ENCODE results near the gene PI16. TPM values are rescaled to one million over a fixed set of nuclear protein-coding genes. Genes with fewer than 3 reads are reported as not detected.
"Not testable (repeated sequence)": the region's sequence is repeated elsewhere in the genome, so short reads cannot be mapped to it uniquely, and the experiment has no call there.

PI16 gene
- total and polyA plus RNA-seq, 7 donors: 1.2 to 49.1 (median 3.1) TPM

GRCh38 chr6:36985417-36985807 lies 30.9 kb downstream of the PI16 start:
- peak overlapping the region; percentile 98 for H3K4me3 ChIP-seq
- no peaks in the 10 kb centered on the region for H3K9me3 ChIP-seq
- TF ChIP-seq, protein P1, sequence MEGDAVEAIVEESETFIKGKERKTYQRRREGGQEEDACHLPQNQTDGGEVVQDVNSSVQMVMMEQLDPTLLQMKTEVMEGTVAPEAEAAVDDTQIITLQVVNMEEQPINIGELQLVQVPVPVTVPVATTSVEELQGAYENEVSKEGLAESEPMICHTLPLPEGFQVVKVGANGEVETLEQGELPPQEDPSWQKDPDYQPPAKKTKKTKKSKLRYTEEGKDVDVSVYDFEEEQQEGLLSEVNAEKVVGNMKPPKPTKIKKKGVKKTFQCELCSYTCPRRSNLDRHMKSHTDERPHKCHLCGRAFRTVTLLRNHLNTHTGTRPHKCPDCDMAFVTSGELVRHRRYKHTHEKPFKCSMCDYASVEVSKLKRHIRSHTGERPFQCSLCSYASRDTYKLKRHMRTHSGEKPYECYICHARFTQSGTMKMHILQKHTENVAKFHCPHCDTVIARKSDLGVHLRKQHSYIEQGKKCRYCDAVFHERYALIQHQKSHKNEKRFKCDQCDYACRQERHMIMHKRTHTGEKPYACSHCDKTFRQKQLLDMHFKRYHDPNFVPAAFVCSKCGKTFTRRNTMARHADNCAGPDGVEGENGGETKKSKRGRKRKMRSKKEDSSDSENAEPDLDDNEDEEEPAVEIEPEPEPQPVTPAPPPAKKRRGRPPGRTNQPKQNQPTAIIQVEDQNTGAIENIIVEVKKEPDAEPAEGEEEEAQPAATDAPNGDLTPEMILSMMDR (IDR thresholded peaks at IDR 0.05): no peak
- H3K4me1 ChIP-seq: peaks cover 41% of the 10 kb centered on the region
- intact Hi-C loops (cut with DNase I): loop anchor here in 1 of 2 donors (10.0 kb wide), 1 partner anchor 221 kb away; no protein-coding TSS in a partner anchor
- no peak for DNase-seq
- no peaks in the 10 kb centered on the region for H3K36me3 ChIP-seq (ENCODE audit: insufficient read depth in 1 of 2, low read depth in 1 of 2)
- ATAC-seq: no peak
- peak overlapping the region; percentile 94 for H3K27ac ChIP-seq
- no peaks in the 10 kb centered on the region for H3K27me3 ChIP-seq (ENCODE audit: insufficient read depth in 3 of 3, low read length in 2 of 3)
- WGBS, 3 donors: 0 to 1% (median 0%) methylated on average over 15 of the region's 15 CpGs

DNA sequence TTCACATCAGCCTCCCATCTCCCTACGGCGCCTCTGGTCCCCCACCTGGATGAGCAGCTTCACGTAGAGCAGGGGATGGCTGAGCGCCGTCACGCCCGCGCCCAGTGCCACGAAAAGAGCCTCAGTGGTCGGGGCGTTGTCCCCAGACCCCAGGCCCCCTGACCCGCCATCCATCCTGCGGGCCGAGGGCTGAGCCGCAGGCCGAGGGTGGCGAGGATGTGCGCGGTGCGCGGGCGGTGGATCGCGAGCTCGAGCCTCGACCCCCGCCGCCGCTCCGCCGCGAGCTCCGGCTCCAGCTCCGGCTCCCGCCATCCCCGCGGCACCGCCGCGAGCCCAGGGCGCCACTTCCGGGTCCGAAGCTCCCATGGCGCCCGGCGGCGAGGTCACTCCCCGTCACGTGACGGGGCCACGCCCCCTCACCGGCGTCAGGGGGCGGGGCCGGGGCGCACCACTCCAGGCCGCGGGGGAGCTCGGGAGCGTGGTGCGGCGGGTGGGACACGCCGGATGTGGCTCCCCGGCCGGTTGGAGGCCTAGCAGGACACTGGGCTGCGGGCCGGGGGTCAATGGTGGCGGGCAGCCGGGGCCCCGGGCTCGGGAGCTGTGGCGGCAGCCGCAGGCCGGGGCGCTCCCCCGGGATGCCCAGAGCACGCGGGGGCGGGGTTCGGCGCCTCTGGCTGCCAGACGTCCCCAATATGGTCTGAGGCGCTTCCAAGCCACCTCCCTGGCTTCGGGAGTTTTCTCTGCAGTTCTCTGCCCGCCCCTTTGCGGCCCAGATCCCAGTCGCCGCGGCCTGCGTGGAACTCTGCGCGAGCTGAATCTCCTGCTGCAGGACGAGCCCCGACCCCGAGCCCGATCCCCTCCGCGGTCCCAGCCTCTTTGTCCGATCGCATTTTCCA lies 31.5 kb downstream of the PI16 start, which contains the start of gene MTCH1:
MTCH1 (minus strand) TSS at position 389 of the 896 bp plus-strand sequence; CDS start at position 366, 23 bp downstream.
- Histone ChIP-seq H3K4me1 (peaks cover 35% of the 10 kb centered on the region), H3K9me3 (no peaks in the 10 kb centered on the region), H3K27ac (peak within 1 kb of the TSS; percentile 94), H3K27me3 (ENCODE audit: insufficient read depth in 3 of 3, low read length in 2 of 3) (no peaks in the 10 kb centered on the region), H3K36me3 (ENCODE audit: insufficient read depth in 1 of 2, low read depth in 1 of 2) (no peaks in the 10 kb centered on the region), H3K4me3 (peak within 1 kb of the TSS; percentile 98)
- 0 to 1% (median 0%) methylated on average over 74 to 101 of the region's 101 CpGs for WGBS, 3 donors
- peak; percentile 89 to 96 for DNase-seq
- peak; percentile 95 to 97 (median 96) for ATAC-seq
- intact Hi-C loops (cut with DNase I): loop anchor here in 1 of 2 donors (10.0 kb wide), 1 partner anchor 221 kb away; no protein-coding TSS in a partner anchor
- TF ChIP-seq, protein P1 (IDR thresholded peaks at IDR 0.05): no peak

DNA sequence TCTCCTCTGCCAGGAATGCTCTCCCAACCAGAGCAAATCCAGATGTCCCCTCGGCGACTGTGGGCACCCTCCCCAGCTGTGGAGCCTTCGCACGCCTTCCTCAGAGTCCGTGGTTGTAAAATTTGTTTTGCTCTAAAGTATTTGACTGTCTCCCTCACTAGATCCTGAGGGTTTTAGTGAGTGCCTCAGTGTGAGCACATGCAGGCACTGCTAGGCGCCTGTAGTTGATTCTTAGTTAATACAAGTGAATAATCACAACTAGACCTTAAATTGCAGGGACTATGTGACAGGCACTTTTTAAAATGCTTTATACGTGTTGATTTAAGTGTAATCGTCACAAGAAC lies 32.1 kb downstream of the PI16 start:
- Histone ChIP-seq H3K4me3 (peak overlapping the region; percentile 98), H3K4me1 (peaks cover 29% of the 10 kb centered on the region), H3K27ac (peak overlapping the region; percentile 94), H3K9me3 (no peaks in the 10 kb centered on the region), H3K36me3 (ENCODE audit: insufficient read depth in 1 of 2, low read depth in 1 of 2) (no peaks in the 10 kb centered on the region), H3K27me3 (ENCODE audit: insufficient read depth in 3 of 3, low read length in 2 of 3) (no peaks in the 10 kb centered on the region)
- peak in 1 of 4 donors; percentile 44 for ATAC-seq
- TF ChIP-seq, protein P1 (IDR thresholded peaks at IDR 0.05): no peak
- no peak for DNase-seq
- WGBS, 3 donors: 1 to 3% (median 1%) methylated on average over 8 of the region's 8 CpGs
- intact Hi-C loops (cut with DNase I): loop anchor here in 1 of 2 donors (10.0 kb wide), 1 partner anchor 222 kb away; no protein-coding TSS in a partner anchor

- H3K4me1 ChIP-seq: peaks cover 15% of the 10 kb centered on the region
- H3K36me3 ChIP-seq (ENCODE audit: insufficient read depth in 1 of 2, low read depth in 1 of 2): no peaks in the 10 kb centered on the region
- H3K27me3 ChIP-seq (ENCODE audit: insufficient read depth in 3 of 3, low read length in 2 of 3): no peaks in the 10 kb centered on the region
- intact Hi-C loops (cut with DNase I): loop anchor here in 1 of 2 donors (10.0 kb wide), 1 partner anchor 224 kb away; no protein-coding TSS in a partner anchor
- DNase-seq: no peak
- H3K27ac ChIP-seq: no peak overlapping the region
- WGBS, 3 donors: 82 to 87% (median 86%) methylated on average over 6 of the region's 6 CpGs
- no peaks in the 10 kb centered on the region for H3K9me3 ChIP-seq
- no peak for ATAC-seq
- H3K4me3 ChIP-seq: no peak overlapping the region
- TF ChIP-seq, protein P1 (IDR thresholded peaks at IDR 0.05): no peak
Measured at GRCh38 chr6:36989264-36989663, 34.7 kb downstream of the PI16 start.

- H3K4me3 ChIP-seq; intact Hi-C loops (cut with DNase I); H3K4me1 ChIP-seq; H3K27ac ChIP-seq; H3K36me3 ChIP-seq (ENCODE audit: insufficient read depth in 1 of 2, low read depth in 1 of 2); ATAC-seq; DNase-seq; H3K9me3 ChIP-seq; H3K27me3 ChIP-seq (ENCODE audit: insufficient read depth in 3 of 3, low read length in 2 of 3): not testable (repeated sequence)
- 82 to 93% (median 84%) methylated on average over 2 of the region's 2 CpGs for WGBS, 3 donors
Measured at GRCh38 chr6:36990401-36990800, 35.9 kb downstream of the PI16 start.

Data from psoas muscle (tissue), 8 donors.